Activated naive CD8-positive, alpha-beta T cell (primary cell): ENCODE measurements around the gene ADH1B.
"Not testable (repeated sequence)": the region's sequence is repeated elsewhere in the genome, so short reads cannot be mapped to it uniquely, and the experiment has no call there.

Source experiments
- H3K27ac Mint-ChIP-seq: one replicate; pipeline ENCODE4 v1.8.0; 2021; ENCODE audit warnings: mixed read lengths
- H3K27me3 Mint-ChIP-seq: one replicate; pipeline ENCODE4 v1.8.0; 2021; ENCODE audit warnings: mixed read lengths
- H3K36me3 Mint-ChIP-seq: one replicate; pipeline ENCODE4 v1.8.0; 2021; ENCODE audit warnings: mixed read lengths
- H3K4me1 Mint-ChIP-seq: one replicate; pipeline ENCODE4 v1.8.0; 2021; ENCODE audit warnings: low read depth, mixed read lengths
- H3K4me3 Mint-ChIP-seq: one replicate; pipeline ENCODE4 v1.8.0; 2021; ENCODE audit warnings: mild to moderate bottlenecking, mixed read lengths
- H3K9me3 Mint-ChIP-seq: one replicate; pipeline ENCODE4 v1.8.0; 2021; ENCODE audit warnings: low read depth, mixed read lengths

Gene ADH1B

DNA sequence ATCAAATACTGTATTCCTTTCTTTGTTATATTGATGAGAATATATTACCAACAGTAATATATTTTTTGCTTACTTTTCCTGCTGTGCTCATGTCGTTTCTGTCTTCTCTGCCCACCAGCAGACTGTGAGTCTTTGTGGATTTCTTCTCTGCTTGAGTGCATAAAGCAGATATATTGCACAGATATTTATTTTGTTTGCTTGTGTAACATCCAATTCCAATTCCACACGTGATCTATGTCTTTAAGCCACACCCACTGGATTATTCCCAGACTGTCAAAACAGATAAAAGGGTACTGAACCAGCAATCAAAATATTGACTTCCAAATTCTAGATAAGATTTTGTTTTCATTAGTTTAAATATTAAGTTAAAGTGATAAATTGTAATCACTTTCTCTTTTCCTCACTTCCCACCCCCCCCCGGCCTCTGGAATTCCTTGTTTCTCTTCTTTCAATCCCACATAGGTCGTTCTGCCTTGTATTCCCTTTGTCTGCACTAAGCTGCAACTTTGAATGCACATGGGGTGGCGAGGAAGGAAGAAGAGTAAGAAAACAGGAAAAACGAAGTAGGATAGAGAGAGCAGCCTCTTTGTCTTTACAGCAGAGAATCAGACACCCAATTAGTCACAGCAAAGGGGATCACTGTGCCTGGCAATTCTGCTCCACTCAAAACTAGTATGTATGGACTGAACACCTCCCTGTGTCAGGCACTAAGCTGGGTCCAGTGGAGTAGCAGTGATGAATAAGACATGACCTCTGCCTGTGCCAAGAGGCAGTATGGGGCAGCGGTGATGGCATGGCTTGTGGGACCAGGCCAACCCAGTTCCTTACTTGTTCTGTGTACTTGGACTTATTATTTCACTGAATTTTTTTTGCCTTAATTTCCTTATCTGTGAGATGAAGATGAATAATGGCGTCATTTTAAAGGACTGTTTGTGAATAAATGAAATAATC lies at the start of gene ADH1B:
Gene ADH1B (minus strand): TSS at position 161 of the 951 bp plus-strand sequence. CDS start 70 bp downstream, at position 91.
- H3K27ac Mint-ChIP-seq = no peak within 1 kb of the TSS
- no peaks in the 10 kb centered on the region for H3K4me1 Mint-ChIP-seq
- H3K4me3 Mint-ChIP-seq = no peak within 1 kb of the TSS
- no peaks in the 10 kb centered on the region for H3K9me3 Mint-ChIP-seq
- peaks cover 13% of the 10 kb centered on the region for H3K27me3 Mint-ChIP-seq
- H3K36me3 Mint-ChIP-seq = no peaks in the 10 kb centered on the region

DNA sequence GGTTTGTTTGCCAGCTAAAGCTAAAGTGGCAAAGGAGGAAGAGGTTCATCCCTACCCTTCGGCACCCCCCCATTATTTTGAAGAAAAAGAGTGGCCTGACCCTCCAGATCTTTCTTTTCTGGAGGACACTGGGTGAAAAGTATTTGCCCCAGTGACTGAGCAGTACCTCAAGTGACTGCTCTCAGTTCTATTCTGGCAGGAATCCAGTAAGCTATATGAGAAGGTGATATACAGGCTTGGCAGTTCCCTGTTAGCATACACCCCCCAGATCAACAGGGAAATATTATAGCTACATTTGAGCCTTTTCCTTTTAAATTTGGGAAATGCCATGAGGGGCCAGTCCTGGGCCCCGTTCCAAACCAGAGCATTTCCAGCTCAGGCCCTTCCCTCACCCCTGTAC lies 46.6 kb upstream of the ADH1B start:
- H3K4me3 Mint-ChIP-seq, H3K4me1 Mint-ChIP-seq, H3K27ac Mint-ChIP-seq, H3K9me3 Mint-ChIP-seq, H3K36me3 Mint-ChIP-seq: not testable (repeated sequence)
- peaks cover 12% of the 10 kb centered on the region for H3K27me3 Mint-ChIP-seq

DNA sequence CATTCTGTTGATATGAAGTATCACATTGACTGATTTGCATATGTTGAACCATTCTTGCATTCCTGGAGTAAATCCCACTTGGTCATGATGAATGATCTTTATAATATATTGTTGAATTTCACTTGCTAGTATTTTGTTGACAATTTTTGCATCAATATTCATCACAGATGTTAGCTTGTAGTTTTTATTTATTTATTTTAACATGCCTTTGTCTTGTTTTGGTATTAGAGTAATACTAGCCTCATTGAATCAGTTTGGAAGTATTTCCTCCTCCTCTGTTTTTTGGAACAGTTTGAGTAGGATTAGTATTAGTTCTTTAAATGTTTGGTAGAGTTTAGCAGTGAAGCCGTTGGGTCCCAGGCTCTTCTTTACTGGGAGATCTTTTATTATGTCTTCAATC lies 45.3 kb upstream of the ADH1B start:
- Mint-ChIP-seq H3K9me3 (no peaks in the 10 kb centered on the region), H3K4me3 (no peak overlapping the region)

DNA sequence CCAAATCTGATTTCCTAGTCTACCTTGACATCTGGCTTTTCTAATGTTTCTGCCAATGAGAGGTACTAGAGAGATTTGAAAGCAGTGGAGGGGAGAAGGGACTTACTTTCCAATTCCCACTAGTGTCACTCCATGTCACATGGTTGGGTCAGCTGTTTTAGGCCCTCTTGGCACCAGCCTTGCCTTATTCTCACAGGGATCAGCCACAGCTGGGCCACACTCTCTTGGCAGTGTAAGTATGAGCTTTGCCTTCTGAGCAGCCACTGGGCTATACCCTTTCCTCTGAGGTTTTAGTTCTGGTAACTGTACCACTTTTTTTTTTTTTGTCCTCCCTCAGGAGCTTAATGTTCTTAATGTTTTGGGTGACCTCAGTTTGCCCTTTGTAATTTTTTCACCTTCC lies 41.6 kb upstream of the ADH1B start:
- no peak overlapping the region for H3K27ac Mint-ChIP-seq
- no peak overlapping the region for H3K4me3 Mint-ChIP-seq
- no peaks in the 10 kb centered on the region for H3K4me1 Mint-ChIP-seq
- no peaks in the 10 kb centered on the region for H3K36me3 Mint-ChIP-seq
- H3K9me3 Mint-ChIP-seq = no peaks in the 10 kb centered on the region
- H3K27me3 Mint-ChIP-seq = peaks cover 2% of the 10 kb centered on the region

More for the DNA sequence above, 45.3 kb upstream of the ADH1B start:
- H3K27me3 Mint-ChIP-seq = peaks cover 12% of the 10 kb centered on the region
- H3K4me1 Mint-ChIP-seq = no peaks in the 10 kb centered on the region
- no peaks in the 10 kb centered on the region for H3K36me3 Mint-ChIP-seq
- H3K27ac Mint-ChIP-seq = no peak overlapping the region

DNA sequence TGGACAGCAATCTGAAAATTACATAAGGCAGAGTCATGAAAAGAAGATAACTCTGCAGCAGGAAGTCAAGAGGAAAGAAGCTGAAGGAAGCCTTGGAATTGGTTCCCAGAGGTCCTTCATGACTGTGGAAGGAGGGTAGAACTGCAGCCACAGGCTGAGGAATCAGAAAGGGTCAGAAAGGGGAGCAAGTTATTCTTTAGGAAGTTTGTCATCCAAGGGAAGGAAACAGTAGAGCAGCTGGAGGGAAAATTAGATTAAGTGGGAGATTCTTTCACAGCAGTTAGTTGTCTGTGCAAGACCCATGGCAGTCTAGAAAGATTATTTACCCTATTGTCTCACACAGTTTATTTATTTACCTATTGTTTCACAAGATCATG lies 40.7 kb upstream of the ADH1B start:
- Mint-ChIP-seq H3K4me3 (no peak overlapping the region), H3K9me3 (no peaks in the 10 kb centered on the region), H3K27ac (no peak overlapping the region), H3K36me3 (no peaks in the 10 kb centered on the region), H3K4me1 (no peaks in the 10 kb centered on the region), H3K27me3 (no peaks in the 10 kb centered on the region)

DNA sequence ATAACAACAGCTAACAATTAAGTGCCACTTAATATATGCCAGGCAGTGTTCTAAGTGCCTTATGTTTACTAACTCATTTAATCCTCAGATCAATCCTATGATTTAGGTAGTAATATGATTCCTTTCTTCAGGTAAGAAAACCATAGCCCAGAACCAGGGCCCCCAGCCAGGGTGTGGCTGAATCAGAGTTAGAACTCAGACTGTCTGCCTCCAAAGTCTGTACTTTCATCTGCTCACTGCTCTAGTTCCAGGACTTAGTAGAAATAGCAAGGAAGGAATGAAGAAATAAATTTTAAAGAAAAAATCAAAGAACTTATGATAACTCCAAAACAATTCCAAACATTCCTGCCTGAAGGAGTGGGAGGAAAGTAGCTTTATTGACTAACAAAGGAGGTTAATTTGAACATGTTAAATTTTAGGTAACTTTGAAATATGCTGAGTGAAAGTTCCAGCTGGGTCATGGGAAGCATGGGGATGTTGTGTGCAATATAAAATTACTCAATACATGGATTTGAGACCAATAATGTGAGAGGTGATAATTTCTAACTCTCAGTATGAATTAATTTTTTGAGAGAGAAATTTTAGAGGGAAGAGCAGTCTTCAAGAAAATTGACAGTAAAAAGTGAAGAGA lies 40.2 kb upstream of the ADH1B start:
- Mint-ChIP-seq H3K4me3 (no peak overlapping the region), H3K9me3 (no peaks in the 10 kb centered on the region), H3K27me3 (no peaks in the 10 kb centered on the region), H3K36me3 (no peaks in the 10 kb centered on the region), H3K4me1 (peaks cover under 1% of the 10 kb centered on the region), H3K27ac (no peak overlapping the region)

DNA sequence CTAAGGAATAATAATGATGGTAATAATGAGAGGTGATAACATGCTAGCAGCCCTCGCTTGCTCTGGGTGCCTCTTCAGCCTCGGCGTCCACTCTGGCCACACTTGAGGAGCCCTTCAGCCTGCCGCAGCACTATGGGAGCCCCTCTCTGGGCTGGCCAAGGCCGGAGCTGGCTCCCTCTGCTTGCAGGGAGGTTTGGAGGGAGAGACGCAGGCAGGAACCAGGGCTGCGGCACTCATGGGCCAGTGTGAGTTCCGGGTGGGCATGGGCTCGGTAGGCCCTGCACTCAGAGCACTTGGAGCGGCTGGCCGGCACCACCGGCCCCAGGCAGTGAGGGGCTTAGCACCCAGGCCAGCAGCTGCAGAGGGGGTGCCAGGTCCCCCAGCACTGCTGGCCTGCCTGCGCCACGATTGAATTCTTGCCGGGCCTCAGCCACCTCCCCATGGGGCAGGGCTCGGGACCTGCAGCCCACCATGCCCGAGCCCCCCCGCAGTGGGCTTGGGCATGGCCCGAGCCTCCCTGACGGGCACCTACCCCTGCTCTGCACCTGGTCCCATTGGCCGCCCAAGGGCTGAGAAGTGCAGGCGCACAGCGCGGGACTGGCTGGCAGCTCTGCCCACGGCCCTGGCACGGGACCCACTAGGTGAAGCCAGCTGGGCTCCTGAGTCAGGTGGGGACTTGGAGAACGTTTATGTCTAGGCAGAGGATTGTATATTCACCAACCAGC lies 38.4 kb upstream of the ADH1B start:
- Mint-ChIP-seq H3K4me1 (peaks cover 6% of the 10 kb centered on the region), H3K27me3 (no peaks in the 10 kb centered on the region), H3K4me3 (no peak overlapping the region), H3K9me3 (no peaks in the 10 kb centered on the region), H3K27ac (no peak overlapping the region), H3K36me3 (peaks cover 3% of the 10 kb centered on the region)

DNA sequence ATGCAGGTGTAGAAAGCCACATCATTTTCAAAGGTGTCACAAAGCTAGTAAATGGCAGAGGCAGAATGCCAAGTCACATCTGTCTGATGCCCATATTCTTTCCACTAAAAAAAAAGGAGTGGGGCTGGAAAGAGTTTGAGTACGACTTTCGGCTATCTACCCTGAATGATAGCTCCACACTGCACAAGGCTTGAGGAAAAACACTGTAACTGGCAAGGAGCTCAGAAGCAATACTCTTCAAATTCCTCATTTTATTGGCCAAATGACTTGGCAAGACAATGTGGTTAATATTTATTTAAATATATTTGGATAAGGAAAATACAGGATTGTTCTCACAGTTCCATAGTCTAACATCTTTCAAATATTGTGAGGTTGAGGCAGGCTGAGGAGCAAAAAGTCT lies 36.7 kb upstream of the ADH1B start:
- peaks cover 6% of the 10 kb centered on the region for H3K4me1 Mint-ChIP-seq

DNA sequence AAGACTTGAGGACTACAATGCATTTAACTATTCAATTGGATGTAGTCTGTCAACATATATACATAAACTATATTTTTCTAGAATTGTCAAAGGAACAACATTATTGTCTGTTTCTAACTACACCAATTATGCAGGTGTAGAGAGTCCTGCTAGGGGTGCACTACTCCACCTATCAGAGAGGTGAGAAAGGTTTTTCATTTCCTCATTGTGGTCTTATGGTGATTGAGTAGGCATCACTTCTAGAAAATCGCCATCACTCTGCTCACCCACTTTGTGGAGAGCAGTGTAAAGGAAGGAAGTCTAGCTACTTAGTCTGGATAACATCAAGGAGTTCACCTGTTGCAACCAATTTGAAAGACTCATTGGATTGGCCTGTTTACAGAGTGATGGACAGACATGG lies 35.8 kb upstream of the ADH1B start:
- Mint-ChIP-seq H3K27ac (no peak overlapping the region), H3K4me3 (no peak overlapping the region), H3K9me3 (no peaks in the 10 kb centered on the region), H3K4me1 (peaks cover 6% of the 10 kb centered on the region), H3K27me3 (peaks cover 2% of the 10 kb centered on the region), H3K36me3 (peaks cover 3% of the 10 kb centered on the region)

More for the DNA sequence above, 36.7 kb upstream of the ADH1B start:
- Mint-ChIP-seq H3K27ac (no peak overlapping the region), H3K4me3 (no peak overlapping the region), H3K9me3 (no peaks in the 10 kb centered on the region), H3K36me3 (peaks cover 3% of the 10 kb centered on the region), H3K27me3 (no peaks in the 10 kb centered on the region)

DNA sequence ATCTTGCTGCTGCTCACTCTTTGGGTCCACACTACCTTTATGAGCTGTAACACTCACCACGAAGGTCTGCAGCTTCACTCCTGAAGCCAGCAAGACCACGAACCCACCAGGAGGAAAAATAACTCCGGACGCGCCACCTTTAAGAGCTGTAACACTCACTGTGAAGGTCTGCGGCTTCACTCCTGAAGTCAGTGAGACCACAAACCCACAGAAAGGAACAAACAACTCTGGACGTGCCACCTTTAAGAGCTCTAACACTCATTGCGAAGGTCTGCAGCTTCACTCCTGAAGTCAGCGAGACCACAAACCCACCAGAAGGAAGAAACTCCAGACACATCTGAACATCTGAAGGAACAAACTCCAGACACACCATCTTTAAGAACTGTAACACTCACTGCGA lies 34.9 kb upstream of the ADH1B start:
- H3K4me1 Mint-ChIP-seq, H3K4me3 Mint-ChIP-seq, H3K36me3 Mint-ChIP-seq, H3K27ac Mint-ChIP-seq, H3K9me3 Mint-ChIP-seq, H3K27me3 Mint-ChIP-seq: not testable (repeated sequence)

DNA sequence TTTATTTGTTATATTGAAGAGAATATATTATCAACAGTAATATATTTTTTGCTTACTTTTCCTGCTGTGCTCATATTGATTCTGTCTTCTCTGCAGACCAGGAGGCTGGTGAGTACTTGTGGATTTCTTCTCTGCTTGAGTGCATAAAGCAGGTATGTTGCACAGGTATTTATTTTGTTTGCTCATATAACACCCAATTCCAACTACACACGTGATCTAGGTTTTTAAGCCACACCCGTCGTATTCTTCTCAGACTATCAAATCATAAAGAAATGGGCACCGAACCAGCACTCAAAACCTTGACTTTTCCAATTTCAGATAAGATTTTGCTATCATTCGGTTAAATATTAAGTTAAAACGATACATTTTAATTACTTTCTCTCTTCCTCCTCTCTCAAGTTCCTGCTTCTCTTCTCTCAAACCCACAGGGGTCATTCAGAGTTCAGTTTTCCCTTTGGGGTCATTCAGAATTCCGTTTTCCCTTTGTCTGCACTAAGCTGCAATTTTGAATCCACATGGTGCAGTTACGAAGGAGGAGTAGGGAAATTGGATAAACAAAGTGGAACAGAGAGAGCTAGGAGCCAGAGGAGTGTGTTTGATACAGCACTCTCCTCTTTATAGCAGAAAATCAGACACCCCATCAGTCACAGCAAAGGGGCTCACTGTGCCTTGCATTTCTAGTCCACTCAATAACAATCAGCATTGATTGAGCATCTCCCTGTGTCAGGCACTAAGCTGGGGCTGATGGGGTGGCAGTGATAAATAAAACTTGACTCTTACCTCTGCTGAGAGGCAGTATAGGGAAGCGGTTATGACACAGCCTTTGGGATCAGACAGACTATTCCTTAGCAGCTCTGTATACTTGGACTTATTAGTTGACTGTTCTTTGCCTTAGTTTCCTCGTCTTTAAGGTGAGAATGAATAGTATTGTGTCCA lies 31.7 kb upstream of the ADH1B start, which contains the start of gene ADH1C:
Gene ADH1C (minus strand): TSS at position 145 of the 936 bp plus-strand sequence. CDS start 71 bp downstream, at position 74.
- H3K27me3 Mint-ChIP-seq = peaks cover 4% of the 10 kb centered on the region
- H3K36me3 Mint-ChIP-seq = peaks cover 3% of the 10 kb centered on the region
- H3K4me3 Mint-ChIP-seq = no peak within 1 kb of the TSS
- no peaks in the 10 kb centered on the region for H3K9me3 Mint-ChIP-seq
- H3K4me1 Mint-ChIP-seq = peaks cover 6% of the 10 kb centered on the region
- H3K27ac Mint-ChIP-seq = no peak within 1 kb of the TSS

DNA sequence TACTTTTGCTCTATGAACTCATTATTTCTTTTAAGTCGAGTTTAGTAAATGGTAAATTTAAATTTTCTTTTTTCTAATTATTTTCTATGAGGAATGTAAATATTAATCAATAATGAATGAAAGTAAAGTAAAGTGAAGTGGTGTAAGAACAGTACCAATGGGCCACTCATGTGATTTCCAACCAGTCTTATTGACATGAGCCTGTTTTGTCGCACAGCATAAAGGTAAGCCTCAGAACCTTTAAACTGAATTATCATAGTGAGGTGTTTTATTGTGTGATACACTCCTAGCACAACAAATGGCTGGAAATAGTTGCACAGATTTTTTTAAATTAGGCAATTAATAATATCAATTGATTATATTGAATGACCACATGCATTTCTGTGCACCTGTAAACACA lies 30.3 kb upstream of the ADH1B start:
- no peak overlapping the region for H3K4me3 Mint-ChIP-seq
- peaks cover 6% of the 10 kb centered on the region for H3K4me1 Mint-ChIP-seq
- peaks cover 3% of the 10 kb centered on the region for H3K36me3 Mint-ChIP-seq
- no peaks in the 10 kb centered on the region for H3K9me3 Mint-ChIP-seq
- peaks cover 4% of the 10 kb centered on the region for H3K27me3 Mint-ChIP-seq
- H3K27ac Mint-ChIP-seq = no peak overlapping the region

DNA sequence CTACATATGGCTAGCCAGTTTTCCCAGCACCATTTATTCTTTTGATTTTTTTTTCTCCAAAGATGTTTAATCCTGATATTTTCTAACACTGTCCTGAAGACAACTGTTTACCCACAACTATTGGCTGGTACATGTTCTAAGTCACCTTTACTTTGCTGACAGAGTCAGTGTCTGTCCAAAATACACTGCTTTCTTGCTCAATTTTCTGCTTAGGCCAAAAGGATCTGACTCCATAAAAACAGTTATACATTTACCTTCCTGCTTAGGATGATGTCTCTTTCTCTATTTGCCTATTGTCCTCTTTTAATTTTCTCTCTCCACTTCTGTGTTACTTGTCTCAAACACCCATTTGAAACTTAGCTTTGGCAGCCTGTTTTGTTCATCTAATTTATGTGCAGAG lies 28.1 kb upstream of the ADH1B start:
- Mint-ChIP-seq H3K4me1 (no peaks in the 10 kb centered on the region), H3K36me3 (no peaks in the 10 kb centered on the region), H3K27ac (no peak overlapping the region), H3K4me3 (no peak overlapping the region), H3K9me3 (no peaks in the 10 kb centered on the region), H3K27me3 (peaks cover 4% of the 10 kb centered on the region)

DNA sequence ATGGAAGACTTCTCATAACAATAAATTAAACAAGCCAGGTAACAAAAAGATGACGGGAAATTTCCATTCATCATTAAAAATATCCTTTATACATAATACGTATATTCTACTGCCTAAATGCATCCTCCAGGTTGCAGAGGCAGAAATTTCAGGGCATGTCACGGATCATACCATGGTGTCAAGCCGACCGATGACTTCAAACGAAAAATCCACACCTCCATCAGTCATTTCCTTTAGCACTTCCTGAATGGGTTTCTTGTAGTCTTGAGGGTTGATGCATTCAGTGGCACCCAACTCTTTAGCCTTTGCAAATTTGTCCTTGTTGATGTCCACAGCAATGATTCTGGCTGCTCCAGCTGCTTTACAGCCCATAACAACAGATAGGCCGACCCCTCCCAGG lies 21.4 kb upstream of the ADH1B start:
- not testable (repeated sequence) for H3K27me3 Mint-ChIP-seq, H3K36me3 Mint-ChIP-seq, H3K9me3 Mint-ChIP-seq, H3K4me1 Mint-ChIP-seq, H3K27ac Mint-ChIP-seq, H3K4me3 Mint-ChIP-seq
